ENCODE measurements around the gene TTLL6.

Gene TTLL6

DNA sequence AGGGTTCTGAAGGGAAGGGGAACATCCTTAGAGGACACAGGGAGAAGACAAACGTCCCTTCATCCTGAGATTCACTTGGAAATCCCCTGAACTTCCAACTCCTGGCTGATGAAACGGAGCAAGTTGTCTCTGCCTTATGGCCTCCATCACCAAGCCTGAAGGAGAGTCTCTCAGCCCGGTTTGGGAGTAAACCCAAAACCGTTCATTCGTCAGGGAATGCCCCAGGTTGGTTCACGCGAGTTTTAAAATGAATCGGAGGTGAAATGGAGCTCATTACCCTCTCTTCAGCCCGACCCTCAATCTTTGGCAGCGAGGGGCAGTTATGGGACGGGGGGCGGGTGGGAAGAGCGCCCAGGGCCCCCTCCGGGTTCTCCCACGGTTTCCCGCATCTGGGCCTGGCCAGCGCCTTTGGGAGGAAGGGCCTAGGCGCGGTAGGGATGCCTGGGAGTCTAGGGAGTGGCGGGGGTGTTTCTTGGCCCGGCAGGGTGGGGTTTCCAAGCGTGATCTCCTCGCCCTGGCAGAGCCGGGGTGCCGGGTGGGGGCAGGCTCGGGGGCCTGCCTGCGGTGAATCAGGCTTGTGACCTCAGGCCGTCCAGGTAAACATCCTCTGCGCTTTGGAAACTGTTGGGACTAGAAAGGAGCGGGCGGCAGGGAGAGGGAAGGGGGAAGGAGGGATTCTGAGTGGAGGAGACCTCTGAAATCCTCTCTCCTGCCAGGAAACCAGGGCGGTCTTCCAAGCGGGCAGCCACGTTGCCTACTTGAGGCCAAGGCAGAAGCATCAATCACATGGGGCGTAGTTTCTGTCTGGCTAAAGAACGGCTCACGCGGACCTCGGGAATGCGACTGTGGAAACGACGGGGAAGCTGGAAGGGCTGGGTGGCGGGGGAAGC is 64.4 kb downstream of the TTLL6 start:
- Histone ChIP-seq H3K27me3 (ENCODE audit: insufficient read depth, poor library complexity, severe bottlenecking) (peaks cover 76% of the 10 kb centered on the region), H3K4me3 (replicated peaks; ENCODE audit: insufficient read depth, low read length) (no peak overlapping the region), H3K27ac (replicated peaks) (no peak overlapping the region)
- no peak for TF ChIP-seq REST (IDR thresholded peaks at IDR 0.05; ENCODE audit: insufficient replicate concordance, low read depth)
- no peak for DNase-seq (ENCODE audit: low read depth in 1 of 2, low spot score in 1 of 2)

GRCh38 chr17:48751733-48752398 is 65.2 kb downstream of the TTLL6 start:
- no peak overlapping the region for H3K27ac ChIP-seq (replicated peaks)
- no peak for TF ChIP-seq POLR2AphosphoS5 (IDR thresholded peaks at IDR 0.05; ENCODE audit: low read depth)
- TF ChIP-seq, protein P1, sequence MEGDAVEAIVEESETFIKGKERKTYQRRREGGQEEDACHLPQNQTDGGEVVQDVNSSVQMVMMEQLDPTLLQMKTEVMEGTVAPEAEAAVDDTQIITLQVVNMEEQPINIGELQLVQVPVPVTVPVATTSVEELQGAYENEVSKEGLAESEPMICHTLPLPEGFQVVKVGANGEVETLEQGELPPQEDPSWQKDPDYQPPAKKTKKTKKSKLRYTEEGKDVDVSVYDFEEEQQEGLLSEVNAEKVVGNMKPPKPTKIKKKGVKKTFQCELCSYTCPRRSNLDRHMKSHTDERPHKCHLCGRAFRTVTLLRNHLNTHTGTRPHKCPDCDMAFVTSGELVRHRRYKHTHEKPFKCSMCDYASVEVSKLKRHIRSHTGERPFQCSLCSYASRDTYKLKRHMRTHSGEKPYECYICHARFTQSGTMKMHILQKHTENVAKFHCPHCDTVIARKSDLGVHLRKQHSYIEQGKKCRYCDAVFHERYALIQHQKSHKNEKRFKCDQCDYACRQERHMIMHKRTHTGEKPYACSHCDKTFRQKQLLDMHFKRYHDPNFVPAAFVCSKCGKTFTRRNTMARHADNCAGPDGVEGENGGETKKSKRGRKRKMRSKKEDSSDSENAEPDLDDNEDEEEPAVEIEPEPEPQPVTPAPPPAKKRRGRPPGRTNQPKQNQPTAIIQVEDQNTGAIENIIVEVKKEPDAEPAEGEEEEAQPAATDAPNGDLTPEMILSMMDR (IDR thresholded peaks at IDR 0.05; ENCODE audit: insufficient read depth, low read length), result no peak
- no peak for TF ChIP-seq GABPA (IDR thresholded peaks at IDR 0.05; ENCODE audit: low read depth)
- TF ChIP-seq REST (IDR thresholded peaks at IDR 0.05; ENCODE audit: insufficient replicate concordance, low read depth), result no peak
- TF ChIP-seq SPI1 (IDR thresholded peaks at IDR 0.05; ENCODE audit: borderline replicate concordance, low read depth), result no peak
- no peak for DNase-seq (ENCODE audit: low read depth in 1 of 2, low spot score in 1 of 2)
- H3K27me3 ChIP-seq (ENCODE audit: insufficient read depth, poor library complexity, severe bottlenecking), result peaks cover 84% of the 10 kb centered on the region
- no peak overlapping the region for H3K4me3 ChIP-seq (replicated peaks; ENCODE audit: insufficient read depth, low read length)

- TF ChIP-seq POLR2AphosphoS5 (IDR thresholded peaks at IDR 0.05; ENCODE audit: low read depth) (no peak), GABPA (IDR thresholded peaks at IDR 0.05; ENCODE audit: low read depth) (no peak), SPI1 (IDR thresholded peaks at IDR 0.05; ENCODE audit: borderline replicate concordance, low read depth) (no peak), REST (IDR thresholded peaks at IDR 0.05; ENCODE audit: insufficient replicate concordance, low read depth) (no peak)
- TF ChIP-seq, protein P1 (IDR thresholded peaks at IDR 0.05; ENCODE audit: insufficient read depth, low read length), result no peak
- DNase-seq (ENCODE audit: low read depth in 1 of 2, low spot score in 1 of 2), result no peak
- H3K27me3 ChIP-seq (ENCODE audit: insufficient read depth, poor library complexity, severe bottlenecking), result peaks cover 91% of the 10 kb centered on the region
These were observed 65.9 kb downstream of the TTLL6 start for GRCh38 chr17:48751172-48751571.

More at GRCh38 chr17:48751172-48751571, 65.9 kb downstream of the TTLL6 start:
- H3K4me3 ChIP-seq (replicated peaks; ENCODE audit: insufficient read depth, low read length), result no peak overlapping the region
- H3K27ac ChIP-seq (replicated peaks), result no peak overlapping the region

Data from HL-60 (cell line).